Gastrocnemius medialis (tissue), 4 donors: ENCODE results near the gene RBFA.

ENCODE experiments used
- POLR2A ChIP-seq, 2 donors: fragments of 450-650 bp; IDR thresholded peaks; one replicate each; pipeline ENCODE4 v1.6.1; 2017; ENCODE audit warnings: antibody characterized with exemption in 2 of 2, mild to moderate bottlenecking in 2 of 2, moderate library complexity in 2 of 2
- TF ChIP-seq, protein P1 (sequence below), 5 experiments: fragments of 450-650 bp in 3 of 5; fragments of 200-600 bp in 2 of 5; sonication (generic) in 2 of 5; IDR thresholded peaks in 4 of 5; conservative IDR thresholded peaks in 1 of 5; 1 replicate in 4 of 5; 2 replicates in 1 of 5; pipeline ENCODE4 v1.5.1; 2016 to 2019; ENCODE audit warnings: antibody characterized with exemption in 5 of 5, mild to moderate bottlenecking in 3 of 5, moderate library complexity in 3 of 5

DNA sequence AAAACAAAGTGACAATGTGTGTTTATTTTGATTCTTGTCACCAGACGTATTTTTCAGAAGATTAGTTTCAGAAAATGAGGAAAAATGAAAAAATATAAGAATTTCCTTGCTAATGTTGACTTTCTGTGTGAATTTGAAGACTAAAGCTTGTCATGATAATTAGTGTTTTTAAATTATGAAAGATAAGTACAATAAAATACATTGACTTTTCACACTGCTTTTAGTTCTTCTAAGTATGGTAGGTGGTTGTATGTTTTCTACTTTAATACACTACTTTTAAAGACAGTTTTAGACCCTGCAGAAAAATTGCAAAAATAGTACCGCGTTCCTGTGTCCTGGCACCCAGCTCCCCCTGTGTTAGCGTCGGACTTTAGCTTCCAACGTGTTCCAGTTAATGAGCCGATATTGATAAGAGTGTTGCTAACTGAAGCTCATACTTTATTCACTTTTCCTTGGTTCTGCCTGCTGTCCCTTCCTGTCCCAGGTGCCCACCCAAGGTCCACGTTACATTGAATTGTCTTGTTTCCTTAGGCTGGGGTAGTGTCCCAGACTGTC is 695 bp downstream of the RBFA start:
- TF ChIP-seq, protein P1, sequence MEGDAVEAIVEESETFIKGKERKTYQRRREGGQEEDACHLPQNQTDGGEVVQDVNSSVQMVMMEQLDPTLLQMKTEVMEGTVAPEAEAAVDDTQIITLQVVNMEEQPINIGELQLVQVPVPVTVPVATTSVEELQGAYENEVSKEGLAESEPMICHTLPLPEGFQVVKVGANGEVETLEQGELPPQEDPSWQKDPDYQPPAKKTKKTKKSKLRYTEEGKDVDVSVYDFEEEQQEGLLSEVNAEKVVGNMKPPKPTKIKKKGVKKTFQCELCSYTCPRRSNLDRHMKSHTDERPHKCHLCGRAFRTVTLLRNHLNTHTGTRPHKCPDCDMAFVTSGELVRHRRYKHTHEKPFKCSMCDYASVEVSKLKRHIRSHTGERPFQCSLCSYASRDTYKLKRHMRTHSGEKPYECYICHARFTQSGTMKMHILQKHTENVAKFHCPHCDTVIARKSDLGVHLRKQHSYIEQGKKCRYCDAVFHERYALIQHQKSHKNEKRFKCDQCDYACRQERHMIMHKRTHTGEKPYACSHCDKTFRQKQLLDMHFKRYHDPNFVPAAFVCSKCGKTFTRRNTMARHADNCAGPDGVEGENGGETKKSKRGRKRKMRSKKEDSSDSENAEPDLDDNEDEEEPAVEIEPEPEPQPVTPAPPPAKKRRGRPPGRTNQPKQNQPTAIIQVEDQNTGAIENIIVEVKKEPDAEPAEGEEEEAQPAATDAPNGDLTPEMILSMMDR (IDR thresholded peaks at IDR 0.05 in 4 of 5, conservative IDR thresholded peaks at IDR 0.05 in 1 of 5) = peak in 1 of 5 experiments; percentile 5
- TF ChIP-seq POLR2A (IDR thresholded peaks at IDR 0.05) = no peak
